Fibroblast of villous mesenchyme (primary cell): ENCODE measurements around the gene TBCE. TPM values are rescaled to one million over a fixed set of nuclear protein-coding genes. Genes with fewer than 3 reads are reported as not detected.
A peak's percentile ranks its signal among the peaks of the same experiment; 100 is the strongest.

ENCODE experiments used
- DNase-seq: peaks from one replicate; pipeline ENCODE4 v3.0.0-alpha.2; 2010; ENCODE audit warnings: low read depth
- H3K4me3 ChIP-seq: 2 replicates; pipeline ENCODE4 v1.5.1; 2011; ENCODE audit warnings: low read depth, mild to moderate bottlenecking, low read length
- total RNA-seq: library from RNA; depleted of rRNA; stranded (reverse); fragments of >200 nt; gene quantifications from 2 replicates; pipeline ENCODE4 v1.2.3, GENCODE V29; 2012
- TF ChIP-seq, protein P1 (sequence below): IDR thresholded peaks from 2 replicates; pipeline ENCODE4 v1.5.1; 2012; ENCODE audit warnings: low read depth, mild to moderate bottlenecking, low read length; ENCODE audit not compliant: insufficient read depth

The TBCE gene, protein sequence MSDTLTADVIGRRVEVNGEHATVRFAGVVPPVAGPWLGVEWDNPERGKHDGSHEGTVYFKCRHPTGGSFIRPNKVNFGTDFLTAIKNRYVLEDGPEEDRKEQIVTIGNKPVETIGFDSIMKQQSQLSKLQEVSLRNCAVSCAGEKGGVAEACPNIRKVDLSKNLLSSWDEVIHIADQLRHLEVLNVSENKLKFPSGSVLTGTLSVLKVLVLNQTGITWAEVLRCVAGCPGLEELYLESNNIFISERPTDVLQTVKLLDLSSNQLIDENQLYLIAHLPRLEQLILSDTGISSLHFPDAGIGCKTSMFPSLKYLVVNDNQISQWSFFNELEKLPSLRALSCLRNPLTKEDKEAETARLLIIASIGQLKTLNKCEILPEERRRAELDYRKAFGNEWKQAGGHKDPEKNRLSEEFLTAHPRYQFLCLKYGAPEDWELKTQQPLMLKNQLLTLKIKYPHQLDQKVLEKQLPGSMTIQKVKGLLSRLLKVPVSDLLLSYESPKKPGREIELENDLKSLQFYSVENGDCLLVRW
- 22.9 and 28.5 TPM in 2 replicates for total RNA-seq

DNA sequence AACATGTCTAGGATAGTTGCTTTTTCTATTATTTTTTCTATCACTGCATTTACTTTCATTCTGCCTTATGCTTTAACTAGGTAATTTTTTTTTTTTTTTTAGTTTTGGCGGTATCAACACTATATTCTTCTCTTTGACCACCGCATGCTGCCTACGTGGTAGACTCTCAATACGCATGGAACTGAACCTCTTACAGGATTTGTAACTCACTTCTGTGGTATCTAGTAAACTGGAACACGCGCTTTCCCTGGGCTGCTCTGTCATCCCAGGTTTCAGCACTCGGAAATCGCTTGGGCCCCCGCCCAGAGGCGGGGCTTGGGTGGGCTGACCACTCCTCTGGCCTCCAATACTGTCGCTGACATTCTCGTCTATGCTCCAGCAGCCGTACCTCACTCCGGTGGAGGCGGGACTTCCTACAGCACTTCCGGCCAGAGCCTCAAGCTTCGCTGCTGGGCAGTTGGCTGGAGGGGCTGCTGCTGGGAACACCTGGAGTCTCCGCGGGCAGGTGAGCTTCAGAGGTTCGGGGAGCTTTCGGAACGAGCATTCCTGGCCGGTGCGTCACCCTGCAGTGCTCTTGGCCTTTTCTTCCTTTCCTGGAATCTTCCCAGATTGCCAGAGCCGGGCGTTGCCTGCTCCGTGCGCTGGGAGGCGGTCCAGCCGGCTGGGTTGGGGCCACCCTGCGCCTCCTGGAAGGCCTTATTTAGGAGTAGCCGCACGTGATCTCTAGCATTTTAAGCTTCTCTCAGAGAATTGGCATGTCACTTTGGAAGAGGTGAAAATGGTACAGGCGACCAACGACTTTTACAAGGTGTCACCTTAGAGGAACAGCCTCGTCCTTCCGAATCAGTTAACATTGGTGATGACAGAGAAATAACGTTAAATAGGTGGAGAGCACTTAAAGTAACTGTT is at the start of gene TBCE:
Gene TBCE (plus strand): TSS at position 428 of the 909 bp plus-strand sequence. CDS start 12,623 bp downstream, outside the sequence.
- peak within 1 kb of the TSS; percentile 88 for H3K4me3 ChIP-seq
- peak; percentile 97 for DNase-seq
- TF ChIP-seq, protein P1, sequence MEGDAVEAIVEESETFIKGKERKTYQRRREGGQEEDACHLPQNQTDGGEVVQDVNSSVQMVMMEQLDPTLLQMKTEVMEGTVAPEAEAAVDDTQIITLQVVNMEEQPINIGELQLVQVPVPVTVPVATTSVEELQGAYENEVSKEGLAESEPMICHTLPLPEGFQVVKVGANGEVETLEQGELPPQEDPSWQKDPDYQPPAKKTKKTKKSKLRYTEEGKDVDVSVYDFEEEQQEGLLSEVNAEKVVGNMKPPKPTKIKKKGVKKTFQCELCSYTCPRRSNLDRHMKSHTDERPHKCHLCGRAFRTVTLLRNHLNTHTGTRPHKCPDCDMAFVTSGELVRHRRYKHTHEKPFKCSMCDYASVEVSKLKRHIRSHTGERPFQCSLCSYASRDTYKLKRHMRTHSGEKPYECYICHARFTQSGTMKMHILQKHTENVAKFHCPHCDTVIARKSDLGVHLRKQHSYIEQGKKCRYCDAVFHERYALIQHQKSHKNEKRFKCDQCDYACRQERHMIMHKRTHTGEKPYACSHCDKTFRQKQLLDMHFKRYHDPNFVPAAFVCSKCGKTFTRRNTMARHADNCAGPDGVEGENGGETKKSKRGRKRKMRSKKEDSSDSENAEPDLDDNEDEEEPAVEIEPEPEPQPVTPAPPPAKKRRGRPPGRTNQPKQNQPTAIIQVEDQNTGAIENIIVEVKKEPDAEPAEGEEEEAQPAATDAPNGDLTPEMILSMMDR = peak; percentile 29

DNA sequence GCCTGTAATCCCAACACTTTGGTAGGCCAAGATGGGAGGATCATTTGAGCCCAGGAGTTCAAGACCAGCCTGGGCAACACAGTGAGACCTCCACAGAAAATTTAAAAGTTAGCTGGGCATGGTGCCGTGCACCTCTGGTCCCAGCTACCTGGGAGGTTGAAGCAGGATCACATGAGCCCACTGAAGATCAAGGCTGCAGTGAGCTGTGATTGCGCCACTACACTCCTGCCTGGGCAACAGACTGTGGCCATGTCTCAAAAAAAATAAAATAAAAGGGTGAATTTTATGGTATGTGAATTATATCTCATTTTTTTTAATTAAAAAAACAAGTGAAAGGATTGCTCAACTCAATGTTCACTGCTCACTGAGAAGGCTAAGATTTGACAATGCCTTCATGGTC is 48.0 kb upstream of the TBCE start:
- TF ChIP-seq, protein P1 = no peak
- no peak overlapping the region for H3K4me3 ChIP-seq
- no peak for DNase-seq

DNA sequence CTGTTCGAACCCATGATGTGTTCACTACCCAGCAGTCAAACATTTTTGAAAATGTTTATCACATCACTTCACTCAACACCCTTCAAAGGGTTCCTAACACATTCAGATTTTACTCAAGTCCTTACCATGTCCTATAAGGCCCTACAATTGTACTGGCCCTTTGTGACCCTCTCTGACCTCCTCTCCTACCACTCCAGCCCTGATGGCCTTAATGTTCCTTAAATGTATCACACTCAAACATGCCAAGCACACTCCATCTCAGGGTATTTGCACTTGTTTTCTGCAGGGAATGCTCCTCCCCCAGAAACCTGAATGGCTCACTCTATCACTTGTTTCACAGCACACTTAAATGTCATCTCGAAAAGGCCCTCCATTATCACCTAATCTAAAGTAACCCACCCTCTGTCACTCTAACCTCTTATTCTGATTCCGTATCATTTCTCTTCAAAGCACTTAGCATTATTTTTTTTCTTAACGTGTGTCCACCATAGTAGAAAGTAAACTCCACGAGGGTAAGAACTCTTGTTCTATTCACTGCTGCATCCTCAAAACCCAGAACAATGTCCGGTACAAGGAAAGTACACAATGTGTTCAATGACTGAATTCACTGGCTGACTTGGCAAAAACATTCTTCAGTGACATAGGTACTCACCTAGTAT is 46.6 kb upstream of the TBCE start:
- no peak overlapping the region for H3K4me3 ChIP-seq
- TF ChIP-seq, protein P1 = no peak
- DNase-seq = no peak

DNA sequence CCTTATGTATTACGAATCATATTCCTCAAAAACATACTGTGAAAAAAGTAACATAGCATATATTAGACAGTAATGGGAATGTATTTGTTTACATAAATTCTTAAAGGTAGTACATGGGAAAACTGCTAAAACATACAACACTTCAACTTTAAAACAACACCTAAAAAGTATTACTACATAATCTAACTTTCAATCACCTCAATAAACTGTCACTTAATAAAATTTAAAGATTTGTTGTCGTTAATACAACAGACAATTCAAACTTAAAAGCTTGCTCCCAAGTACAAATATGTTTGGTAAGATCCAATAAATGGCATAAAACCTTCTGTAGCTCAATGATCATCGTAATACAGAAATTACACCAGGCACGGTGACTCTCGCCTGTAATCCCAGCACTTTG is 42.9 kb upstream of the TBCE start:
- H3K4me3 ChIP-seq = no peak overlapping the region
- no peak for DNase-seq
- TF ChIP-seq, protein P1 = no peak

DNA sequence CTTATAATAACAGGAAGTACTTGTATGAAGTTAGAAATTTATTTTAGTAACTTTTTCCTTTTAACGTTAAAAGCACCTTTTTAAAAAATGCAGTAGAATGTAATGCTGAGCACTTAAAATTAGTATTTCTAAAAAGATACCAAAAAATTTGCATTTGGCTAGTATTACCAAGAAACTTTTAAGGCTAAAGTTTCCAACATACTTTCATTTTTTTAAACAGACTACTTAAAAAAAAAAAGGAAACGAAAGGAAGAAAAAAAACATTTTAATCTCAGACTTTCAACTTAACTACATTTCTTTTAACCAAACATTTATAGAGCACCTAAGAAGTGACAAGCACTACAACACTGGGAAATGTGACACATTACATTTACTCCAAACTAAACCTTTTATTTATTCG is 42.1 kb upstream of the TBCE start:
- peak overlapping the region; percentile 98 for H3K4me3 ChIP-seq
- no peak for DNase-seq
- TF ChIP-seq, protein P1 = no peak

DNA sequence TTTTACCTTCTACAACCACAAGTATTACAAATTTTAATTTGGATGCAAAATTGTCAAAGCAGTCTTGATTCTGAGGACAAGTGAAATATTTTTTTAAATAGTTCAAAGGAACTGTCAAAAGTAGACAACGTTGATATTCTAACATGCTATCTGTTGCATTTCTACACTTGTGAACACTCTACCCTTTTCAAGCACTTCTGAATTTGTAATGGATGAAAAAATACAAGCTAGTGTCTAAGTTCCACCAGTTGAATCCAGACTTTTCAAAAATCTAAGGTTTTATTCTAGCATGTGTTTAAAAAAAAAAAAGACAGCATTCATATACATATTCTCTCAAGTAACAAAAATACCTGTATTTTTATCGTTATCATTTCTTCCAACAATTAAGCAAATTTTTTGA is 41.4 kb upstream of the TBCE start:
- TF ChIP-seq, protein P1 = no peak
- no peak for DNase-seq
- peak overlapping the region; percentile 98 for H3K4me3 ChIP-seq
